ENCODE results near the gene MCEE. TPM values are rescaled to one million over a fixed set of nuclear protein-coding genes. Genes with fewer than 3 reads are reported as not detected.

Gene MCEE
- total RNA-seq, 1 experiment from 2014 or later: 10.9 TPM

- no peak overlapping the region for H3K4me2 ChIP-seq (ENCODE audit: low read length)
- no peaks in the 10 kb centered on the region for H3F3A ChIP-seq (ENCODE audit: low read length, unreplicated experiment)
- H3K79me2 ChIP-seq (ENCODE audit: low read length): 0 out of 2 replicates have a peak, but pooled peaks cover 3% of the 10 kb centered on the region
- no peak overlapping the region for H3K9ac ChIP-seq (ENCODE audit: low read length)
- no TSS peak for BruUV-seq (replicated peaks)
- ChIA-PET CTCF (no interaction called here), POLR2A (ENCODE audit: unreplicated experiment) (no interaction called here)
- H3K9me3 ChIP-seq (ENCODE audit: low read length): no peaks in the 10 kb centered on the region
- no peak overlapping the region for H2AFZ ChIP-seq (ENCODE audit: low read length)
- H3K36me3 ChIP-seq (ENCODE audit: low read depth, low read length): peaks cover 28% of the 10 kb centered on the region; the same call in 1 of the 2 replicates
- no peaks in the 10 kb centered on the region for H3K27me3 ChIP-seq (ENCODE audit: low read length)
- H3K9me2 ChIP-seq (replicated peaks; ENCODE audit: low read length): no peaks in the 10 kb centered on the region
- TF ChIP-seq EZH2phosphoT487 (IDR thresholded peaks at IDR 0.05; ENCODE audit: borderline replicate concordance, low read length) (no peak), CTCF (conservative IDR thresholded peaks at IDR 0.05; ENCODE audit: low read depth, low read length) (no peak), EZH2 (IDR thresholded peaks at IDR 0.05; ENCODE audit: low read length, unreplicated experiment) (no peak)
- no peak overlapping the region for H3K27ac ChIP-seq (ENCODE audit: low read length)
- H3K4me1 ChIP-seq (ENCODE audit: insufficient read depth, low read length): no peaks in the 10 kb centered on the region
- H3K4me3 ChIP-seq (ENCODE audit: low read length): no peak overlapping the region
- no peak for ATAC-seq
- intact Hi-C loops (cut with micrococcal nuclease): no loop called here
- H4K20me1 ChIP-seq (ENCODE audit: low read length): no peaks in the 10 kb centered on the region
- DNase-seq: no peak
Measured at GRCh38 chr2:71078624-71079023, 51.4 kb downstream of the MCEE start.

- H3K36me3 ChIP-seq (ENCODE audit: low read depth, low read length): peaks cover 31% of the 10 kb centered on the region
- TF ChIP-seq CTCF (conservative IDR thresholded peaks at IDR 0.05; ENCODE audit: low read depth, low read length) (no peak), EZH2phosphoT487 (IDR thresholded peaks at IDR 0.05; ENCODE audit: borderline replicate concordance, low read length) (no peak), EZH2 (IDR thresholded peaks at IDR 0.05; ENCODE audit: low read length, unreplicated experiment) (no peak)
- intact Hi-C loops (cut with micrococcal nuclease): no loop called here
- H4K20me1 ChIP-seq (ENCODE audit: low read length): no peaks in the 10 kb centered on the region
- no peak overlapping the region for H3K4me3 ChIP-seq (ENCODE audit: low read length)
- peaks cover 25% of the 10 kb centered on the region for H3K79me2 ChIP-seq (ENCODE audit: low read length)
- H3F3A ChIP-seq (ENCODE audit: low read length, unreplicated experiment): no peaks in the 10 kb centered on the region
- no TSS peak for BruUV-seq (replicated peaks)
- ChIA-PET POLR2A (ENCODE audit: unreplicated experiment) (no interaction called here), CTCF (no interaction called here)
- no peak overlapping the region for H3K9ac ChIP-seq (ENCODE audit: low read length)
- ATAC-seq: no peak
- no peak for DNase-seq
- no peak overlapping the region for H3K4me2 ChIP-seq (ENCODE audit: low read length)
- H3K27ac ChIP-seq (ENCODE audit: low read length): no peak overlapping the region
- no peaks in the 10 kb centered on the region for H3K27me3 ChIP-seq (ENCODE audit: low read length)
- no peaks in the 10 kb centered on the region for H3K9me3 ChIP-seq (ENCODE audit: low read length)
- no peak overlapping the region for H2AFZ ChIP-seq (ENCODE audit: low read length)
- no peaks in the 10 kb centered on the region for H3K9me2 ChIP-seq (replicated peaks; ENCODE audit: low read length)
- peaks cover 27% of the 10 kb centered on the region for H3K4me1 ChIP-seq (ENCODE audit: insufficient read depth, low read length)
Measured at GRCh38 chr2:71074893-71075395, 55.1 kb downstream of the MCEE start.

GRCh38 chr2:71073475-71073874, 56.6 kb downstream of the MCEE start:
- no peaks in the 10 kb centered on the region for H3K9me3 ChIP-seq (ENCODE audit: low read length)

More at GRCh38 chr2:71073475-71073874, 56.6 kb downstream of the MCEE start:
- Histone ChIP-seq H3K36me3 (ENCODE audit: low read depth, low read length) (peaks cover 27% of the 10 kb centered on the region), H3F3A (ENCODE audit: low read length, unreplicated experiment) (no peaks in the 10 kb centered on the region), H3K27me3 (ENCODE audit: low read length) (no peaks in the 10 kb centered on the region), H3K79me2 (ENCODE audit: low read length) (peaks cover 39% of the 10 kb centered on the region), H3K9me2 (replicated peaks; ENCODE audit: low read length) (no peaks in the 10 kb centered on the region), H3K4me1 (ENCODE audit: insufficient read depth, low read length) (peaks cover 36% of the 10 kb centered on the region), H3K27ac (ENCODE audit: low read length) (no peak overlapping the region), H3K4me3 (ENCODE audit: low read length) (no peak overlapping the region), H3K9ac (ENCODE audit: low read length) (no peak overlapping the region), H2AFZ (ENCODE audit: low read length) (no peak overlapping the region), H4K20me1 (ENCODE audit: low read length) (no peaks in the 10 kb centered on the region), H3K4me2 (ENCODE audit: low read length) (no peak overlapping the region)
- TF ChIP-seq CTCF (conservative IDR thresholded peaks at IDR 0.05; ENCODE audit: low read depth, low read length) (no peak), EZH2 (IDR thresholded peaks at IDR 0.05; ENCODE audit: low read length, unreplicated experiment) (no peak), EZH2phosphoT487 (IDR thresholded peaks at IDR 0.05; ENCODE audit: borderline replicate concordance, low read length) (no peak)
- ATAC-seq (no peak), DNase-seq (no peak)
- POLR2A ChIA-PET (ENCODE audit: unreplicated experiment): no interaction called here
- intact Hi-C loops (cut with micrococcal nuclease): no loop called here
- no TSS peak for BruUV-seq (replicated peaks)
- CTCF ChIA-PET: no interaction called here
